Measurements from ENCODE around the gene SULT4A1. TPM values are rescaled to one million over a fixed set of nuclear protein-coding genes. Genes with fewer than 3 reads are reported as not detected.

The SULT4A1 gene
- total RNA-seq, 1 donor from 2014 or later = not detected

DNA sequence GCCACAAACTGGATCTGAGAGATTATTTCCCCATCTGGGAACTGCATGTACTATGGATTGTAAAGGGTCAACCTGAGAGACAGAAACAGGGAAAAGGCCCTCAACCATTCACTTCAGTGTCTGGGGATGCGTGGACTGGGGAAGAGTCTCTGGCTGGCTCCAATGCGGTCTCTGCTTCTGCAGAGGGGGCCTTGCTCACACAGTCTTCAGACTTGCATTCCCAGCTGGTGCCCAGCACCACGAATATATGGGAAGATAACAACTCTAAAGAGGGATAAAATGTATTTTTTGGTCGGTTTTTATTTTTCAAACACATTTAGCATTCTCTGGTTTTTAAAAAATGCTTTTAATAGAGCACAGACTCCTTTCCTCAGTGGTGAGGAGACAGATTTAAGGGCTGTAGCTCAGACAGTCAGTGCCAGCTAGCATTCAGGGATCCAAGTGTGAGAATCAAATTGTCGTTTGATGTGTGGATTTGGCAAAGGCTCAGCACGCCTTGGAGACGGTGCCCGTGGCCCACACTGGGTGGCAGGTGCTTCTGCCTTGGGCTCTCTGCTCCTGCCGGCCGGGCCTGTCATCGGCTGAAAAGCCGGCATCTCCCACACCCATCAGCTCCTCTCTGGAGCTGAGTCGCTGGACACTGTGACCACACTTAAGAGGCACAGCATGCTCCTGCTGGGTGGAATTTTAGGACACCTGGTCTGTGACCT, 42.2 kb downstream of the SULT4A1 start:
- no peaks in the 10 kb centered on the region for H3K36me3 Mint-ChIP-seq (ENCODE audit: low read depth)
- intact Hi-C loops (cut with micrococcal nuclease) = no loop called here
- H3K9me3 Mint-ChIP-seq = no peaks in the 10 kb centered on the region
- no peaks in the 10 kb centered on the region for H3K4me1 Mint-ChIP-seq
- H3K27me3 Mint-ChIP-seq = no peaks in the 10 kb centered on the region
- DNase-seq = no peak
- H3K27ac Mint-ChIP-seq = no peak overlapping the region
- H3K4me3 Mint-ChIP-seq = no peak overlapping the region

- Mint-ChIP-seq H3K9me3 (no peaks in the 10 kb centered on the region), H3K27me3 (no peaks in the 10 kb centered on the region), H3K4me3 (no peak overlapping the region), H3K4me1 (no peaks in the 10 kb centered on the region), H3K27ac (no peak overlapping the region), H3K36me3 (ENCODE audit: low read depth) (no peaks in the 10 kb centered on the region)
- intact Hi-C loops (cut with micrococcal nuclease) = no loop called here
- DNase-seq = no peak
Observed at GRCh38 chr22:43819421-43819921, 42.8 kb downstream of the SULT4A1 start.

- no peaks in the 10 kb centered on the region for H3K27me3 Mint-ChIP-seq
- no peaks in the 10 kb centered on the region for H3K4me1 Mint-ChIP-seq
- no peak overlapping the region for H3K27ac Mint-ChIP-seq
- H3K36me3 Mint-ChIP-seq (ENCODE audit: low read depth) = no peaks in the 10 kb centered on the region
- DNase-seq = no peak
- H3K9me3 Mint-ChIP-seq = no peaks in the 10 kb centered on the region
- intact Hi-C loops (cut with micrococcal nuclease) = no loop called here
- H3K4me3 Mint-ChIP-seq = no peak overlapping the region
Observed at GRCh38 chr22:43818981-43819380, 43.3 kb downstream of the SULT4A1 start.

GRCh38 chr22:43817402-43817801, 44.9 kb downstream of the SULT4A1 start:
- no peak overlapping the region for H3K27ac Mint-ChIP-seq
- no peaks in the 10 kb centered on the region for H3K36me3 Mint-ChIP-seq (ENCODE audit: low read depth)
- intact Hi-C loops (cut with micrococcal nuclease) = no loop called here
- no peak for DNase-seq
- H3K4me3 Mint-ChIP-seq = no peak overlapping the region
- H3K9me3 Mint-ChIP-seq = no peaks in the 10 kb centered on the region
- H3K27me3 Mint-ChIP-seq = no peaks in the 10 kb centered on the region
- H3K4me1 Mint-ChIP-seq = peaks cover 6% of the 10 kb centered on the region

DNA sequence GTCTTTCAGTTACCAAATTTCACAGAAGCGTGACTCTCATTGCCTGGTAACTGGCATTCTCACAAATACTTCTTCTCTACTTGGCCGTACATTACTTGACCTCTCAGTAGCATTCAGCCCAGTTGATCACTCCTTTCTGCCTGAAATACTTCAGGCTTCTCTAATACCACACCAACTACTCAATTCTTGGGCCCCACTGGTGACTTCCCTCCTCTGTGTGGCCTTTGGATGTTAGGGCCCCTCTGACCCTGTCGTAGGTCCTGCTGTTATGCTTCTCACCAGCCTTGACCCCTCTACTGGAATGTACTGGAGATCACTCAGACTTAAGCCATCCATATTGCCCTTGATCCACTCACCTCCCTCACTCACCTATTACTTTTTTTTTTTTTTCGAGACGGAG, 48.0 kb downstream of the SULT4A1 start:
- intact Hi-C loops (cut with micrococcal nuclease) = no loop called here
- H3K27ac Mint-ChIP-seq = no peak overlapping the region
- H3K4me3 Mint-ChIP-seq = peak overlapping the region; percentile 10
- no peaks in the 10 kb centered on the region for H3K36me3 Mint-ChIP-seq (ENCODE audit: low read depth)
- peaks cover 11% of the 10 kb centered on the region for H3K4me1 Mint-ChIP-seq
- H3K9me3 Mint-ChIP-seq = no peaks in the 10 kb centered on the region
- DNase-seq = no peak
- H3K27me3 Mint-ChIP-seq = no peaks in the 10 kb centered on the region

DNA sequence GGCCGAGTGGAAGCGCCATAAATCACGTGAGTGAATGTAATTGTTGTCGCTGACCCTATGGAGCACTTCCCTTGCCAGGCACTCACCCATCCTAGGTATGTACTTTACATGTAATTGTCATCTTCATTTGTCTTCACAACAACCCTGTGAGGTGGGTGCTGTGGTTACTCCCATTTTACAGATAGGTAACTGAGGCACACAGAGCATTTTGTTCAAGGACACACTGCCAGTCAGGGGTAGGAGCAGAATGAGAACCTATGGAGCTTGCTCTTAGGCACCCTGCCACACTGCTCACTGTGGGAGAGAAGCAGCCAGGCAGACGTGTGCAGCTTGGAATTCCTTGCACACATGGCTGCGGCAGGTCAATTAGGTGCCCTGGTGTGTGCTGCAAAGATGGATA, 49.4 kb downstream of the SULT4A1 start:
- no peak for DNase-seq
- peaks cover 11% of the 10 kb centered on the region for H3K4me1 Mint-ChIP-seq
- H3K36me3 Mint-ChIP-seq (ENCODE audit: low read depth) = no peaks in the 10 kb centered on the region
- no peaks in the 10 kb centered on the region for H3K9me3 Mint-ChIP-seq
- H3K4me3 Mint-ChIP-seq = peak overlapping the region; percentile 86
- H3K27me3 Mint-ChIP-seq = peaks cover 3% of the 10 kb centered on the region
- intact Hi-C loops (cut with micrococcal nuclease) = no loop called here
- H3K27ac Mint-ChIP-seq = peak overlapping the region; percentile 75

DNA sequence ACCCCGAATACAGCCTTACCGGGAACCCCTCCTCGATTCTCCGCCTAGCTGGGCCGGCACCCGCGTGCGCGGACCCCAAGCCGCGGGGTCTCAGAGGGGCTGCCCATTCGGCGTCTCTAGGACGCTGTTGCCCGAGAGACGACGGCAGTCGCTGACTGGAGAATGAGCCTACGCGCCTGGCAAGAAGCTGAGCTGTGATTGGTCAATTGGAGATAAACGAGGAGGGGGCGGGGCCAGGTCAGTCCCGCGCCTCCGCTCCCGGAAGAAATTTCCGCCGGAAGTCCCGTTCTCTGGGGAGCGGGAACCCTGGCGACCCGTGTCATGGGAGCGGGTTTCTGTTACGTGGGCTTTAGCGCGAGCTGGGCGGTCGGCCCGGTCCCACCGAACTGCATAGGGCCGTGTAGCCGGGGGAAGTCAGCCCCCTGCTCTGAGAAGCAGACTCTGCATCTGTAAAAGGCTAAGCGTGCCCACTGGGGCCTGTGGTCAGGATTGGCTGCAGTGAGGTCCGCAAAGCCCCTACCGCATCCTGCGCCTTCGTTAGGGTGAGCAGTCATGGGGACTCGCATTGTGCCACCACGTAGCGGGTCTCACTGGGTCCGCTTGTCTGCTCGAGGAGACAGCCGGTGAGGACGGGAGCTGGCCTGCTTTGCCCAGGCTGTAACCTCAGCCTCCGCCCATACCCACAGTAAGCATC, 50.0 kb downstream of the SULT4A1 start, which contains the start of gene EFCAB6:
TSS of gene EFCAB6 (minus strand) at position 157 of the 694 bp plus-strand sequence. CDS start 29,987 bp downstream, outside the sequence.
- Mint-ChIP-seq H3K9me3 (no peaks in the 10 kb centered on the region), H3K4me1 (peaks cover 11% of the 10 kb centered on the region), H3K4me3 (peak within 1 kb of the TSS; percentile 86), H3K27me3 (peaks cover 5% of the 10 kb centered on the region), H3K27ac (peak within 1 kb of the TSS; percentile 75), H3K36me3 (ENCODE audit: low read depth) (no peaks in the 10 kb centered on the region)
- intact Hi-C loops (cut with micrococcal nuclease) = no loop called here
- peak; percentile 97 for DNase-seq

- peak overlapping the region; percentile 75 for H3K27ac Mint-ChIP-seq
- peaks cover 5% of the 10 kb centered on the region for H3K27me3 Mint-ChIP-seq
- H3K36me3 Mint-ChIP-seq (ENCODE audit: low read depth) = no peaks in the 10 kb centered on the region
- intact Hi-C loops (cut with micrococcal nuclease) = no loop called here
- no peak for DNase-seq
- H3K9me3 Mint-ChIP-seq = no peaks in the 10 kb centered on the region
- H3K4me1 Mint-ChIP-seq = peaks cover 11% of the 10 kb centered on the region
- H3K4me3 Mint-ChIP-seq = peak overlapping the region; percentile 86
Observed at GRCh38 chr22:43811777-43812148, 50.5 kb downstream of the SULT4A1 start.

- Mint-ChIP-seq H3K27ac (no peak overlapping the region), H3K4me3 (no peak overlapping the region), H3K9me3 (peaks cover 5% of the 10 kb centered on the region), H3K36me3 (ENCODE audit: low read depth) (no peaks in the 10 kb centered on the region), H3K27me3 (peaks cover 34% of the 10 kb centered on the region), H3K4me1 (no peaks in the 10 kb centered on the region)
- no peak for DNase-seq
- intact Hi-C loops (cut with micrococcal nuclease) = no loop called here
Observed at GRCh38 chr22:43802897-43803495, 59.3 kb downstream of the SULT4A1 start.

DNA sequence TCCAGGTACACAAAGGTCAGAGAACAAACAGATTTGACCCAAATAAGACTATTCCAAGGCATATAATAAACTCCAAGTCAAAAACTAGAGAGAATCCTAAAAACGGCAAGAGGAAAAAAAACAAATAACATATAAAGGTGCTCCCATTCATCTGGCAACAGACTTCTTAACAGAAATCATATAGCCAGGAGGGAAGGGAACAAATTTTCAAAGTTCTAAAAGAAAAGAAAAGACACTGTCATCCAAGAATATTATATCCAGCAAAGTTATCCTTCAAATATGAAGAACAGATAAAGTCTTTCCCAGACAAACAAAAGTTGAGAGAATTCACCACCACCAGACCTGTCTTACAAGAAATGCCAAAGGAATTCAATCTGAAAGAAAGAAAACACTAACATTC, 61.3 kb downstream of the SULT4A1 start:
- no peak for DNase-seq
- Mint-ChIP-seq H3K4me1 (no peaks in the 10 kb centered on the region), H3K27ac (no peak overlapping the region), H3K36me3 (ENCODE audit: low read depth) (no peaks in the 10 kb centered on the region), H3K9me3 (peaks cover 5% of the 10 kb centered on the region), H3K4me3 (no peak overlapping the region), H3K27me3 (peaks cover 31% of the 10 kb centered on the region)
- intact Hi-C loops (cut with micrococcal nuclease) = no loop called here

- Mint-ChIP-seq H3K4me3 (no peak overlapping the region), H3K9me3 (peaks cover 5% of the 10 kb centered on the region), H3K4me1 (no peaks in the 10 kb centered on the region), H3K36me3 (ENCODE audit: low read depth) (no peaks in the 10 kb centered on the region), H3K27ac (no peak overlapping the region), H3K27me3 (peaks cover 16% of the 10 kb centered on the region)
- intact Hi-C loops (cut with micrococcal nuclease) = no loop called here
- DNase-seq = no peak
Observed at GRCh38 chr22:43798492-43798891, 63.8 kb downstream of the SULT4A1 start.

DNA sequence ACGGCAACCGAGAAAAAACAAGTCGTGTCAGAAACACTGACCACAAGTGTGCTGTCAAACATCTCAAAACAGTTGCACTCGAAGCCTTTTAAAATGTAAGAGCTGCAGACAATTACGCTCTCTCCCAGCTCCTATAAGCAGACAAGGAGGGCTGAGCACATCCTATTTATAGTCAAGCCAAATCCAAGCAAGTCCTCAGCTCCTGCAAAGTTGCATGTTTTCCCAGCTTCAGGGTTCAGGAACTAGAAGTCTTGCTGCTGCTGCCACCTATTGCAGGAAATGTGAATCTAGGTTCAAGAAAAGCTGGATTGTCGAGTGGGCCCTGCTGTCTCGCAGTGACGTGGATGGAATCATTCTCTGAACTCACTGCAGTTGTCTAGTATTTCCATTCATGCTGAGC, 65.7 kb downstream of the SULT4A1 start:
- peaks cover 8% of the 10 kb centered on the region for H3K27me3 Mint-ChIP-seq
- intact Hi-C loops (cut with micrococcal nuclease) = no loop called here
- no peak for DNase-seq
- no peak overlapping the region for H3K4me3 Mint-ChIP-seq
- no peak overlapping the region for H3K27ac Mint-ChIP-seq
- no peaks in the 10 kb centered on the region for H3K4me1 Mint-ChIP-seq
- peaks cover 5% of the 10 kb centered on the region for H3K9me3 Mint-ChIP-seq
- H3K36me3 Mint-ChIP-seq (ENCODE audit: low read depth) = no peaks in the 10 kb centered on the region

DNA sequence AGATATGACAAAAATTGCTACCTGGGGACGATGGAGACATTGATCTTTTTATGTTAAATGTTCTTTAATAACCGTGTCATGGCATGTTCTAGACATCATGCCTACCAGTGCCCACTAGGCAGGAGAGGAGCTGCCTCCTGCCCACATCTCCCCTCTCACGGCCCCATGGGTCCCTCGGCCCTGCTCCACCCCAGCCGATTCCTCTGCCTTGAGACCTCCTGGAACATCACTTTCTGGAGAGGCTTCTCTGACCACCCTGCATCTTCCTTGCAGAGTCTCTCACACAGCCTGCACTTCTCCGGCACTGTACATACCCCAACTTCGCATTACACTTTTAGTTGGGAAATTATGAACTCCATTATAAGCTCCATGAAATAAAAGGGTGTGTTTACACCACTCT, 67.0 kb downstream of the SULT4A1 start:
- no peak overlapping the region for H3K4me3 Mint-ChIP-seq
- H3K27ac Mint-ChIP-seq = no peak overlapping the region
- DNase-seq = no peak
- intact Hi-C loops (cut with micrococcal nuclease) = no loop called here
- H3K27me3 Mint-ChIP-seq = peaks cover 2% of the 10 kb centered on the region
- H3K4me1 Mint-ChIP-seq = no peaks in the 10 kb centered on the region
- no peaks in the 10 kb centered on the region for H3K9me3 Mint-ChIP-seq
- H3K36me3 Mint-ChIP-seq (ENCODE audit: low read depth) = no peaks in the 10 kb centered on the region

DNA sequence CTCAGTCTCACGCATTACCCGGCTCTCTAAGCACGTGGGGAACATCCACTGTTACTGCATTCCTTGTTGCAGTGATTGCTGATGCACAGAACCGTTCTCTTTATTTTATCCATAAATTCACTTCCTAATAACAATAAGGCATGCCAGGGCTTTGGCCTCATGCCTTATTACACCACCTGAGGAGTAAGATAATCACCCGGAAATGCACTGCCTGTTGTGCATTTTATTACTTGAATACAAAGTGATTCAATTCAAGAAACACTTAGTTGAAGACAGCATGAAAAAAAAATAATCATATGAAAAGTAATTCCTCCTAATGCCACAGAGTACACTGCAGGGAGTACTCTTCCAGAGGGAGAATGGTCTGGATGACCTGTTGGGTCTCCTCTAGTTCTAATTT, 69.4 kb downstream of the SULT4A1 start:
- Mint-ChIP-seq H3K4me1 (no peaks in the 10 kb centered on the region), H3K27me3 (peaks cover 2% of the 10 kb centered on the region), H3K9me3 (no peaks in the 10 kb centered on the region)

More for the DNA sequence above, 69.4 kb downstream of the SULT4A1 start:
- Mint-ChIP-seq H3K36me3 (ENCODE audit: low read depth) (no peaks in the 10 kb centered on the region), H3K27ac (no peak overlapping the region), H3K4me3 (no peak overlapping the region)
- intact Hi-C loops (cut with micrococcal nuclease) = no loop called here
- no peak for DNase-seq
